Chondrocyte (in vitro differentiated cells): ENCODE measurements around the gene CD52. TPM values are rescaled to one million over a fixed set of nuclear protein-coding genes. Genes with fewer than 3 reads are reported as not detected.
"Not testable (repeated sequence)": the region's sequence is repeated elsewhere in the genome, so short reads cannot be mapped to it uniquely, and the experiment has no call there.

Experiments
- DNase-seq: peaks from one replicate; pipeline ENCODE4 v3.0.0; 2021; ENCODE audit warnings: mixed read lengths, low spot score
- H3K27ac Mint-ChIP-seq: one replicate; pipeline ENCODE4 v1.8.0; 2021; ENCODE audit warnings: mild to moderate bottlenecking, moderate library complexity, mixed read lengths; ENCODE audit not compliant: unreplicated experiment
- H3K27me3 Mint-ChIP-seq: 2 replicates; pipeline ENCODE4 v1.8.0; 2021; ENCODE audit warnings: low read depth, mixed read lengths
- H3K36me3 Mint-ChIP-seq: 2 replicates; pipeline ENCODE4 v1.8.0; 2021; ENCODE audit warnings: low read depth, mixed read lengths
- H3K4me1 Mint-ChIP-seq: 2 replicates; pipeline ENCODE4 v1.8.0; 2021; ENCODE audit warnings: low read depth, mild to moderate bottlenecking, mixed read lengths
- H3K4me3 Mint-ChIP-seq: one replicate; pipeline ENCODE4 v1.8.0; 2021; ENCODE audit warnings: mild to moderate bottlenecking, moderate library complexity, mixed read lengths; ENCODE audit not compliant: unreplicated experiment
- H3K9me3 Mint-ChIP-seq: 2 replicates; pipeline ENCODE4 v1.8.0; 2021; ENCODE audit warnings: low read depth, mixed read lengths
- CTCF ChIP-seq: fragments of 200-600 bp; sonication (generic); IDR thresholded peaks from 2 replicates; pipeline ENCODE4 v1.5.0; 2021; ENCODE audit warnings: antibody characterized with exemption, mild to moderate bottlenecking, moderate library complexity
- total RNA-seq: library from RNA; stranded (reverse); gene quantifications from 3 replicates; pipeline ENCODE4 v1.2.1, GENCODE V29; 2021

The CD52 gene
- total RNA-seq, 1 donor from 2014 or later = not detected

- peaks cover 17% of the 10 kb centered on the region for H3K4me1 Mint-ChIP-seq
- no peaks in the 10 kb centered on the region for H3K9me3 Mint-ChIP-seq
- no peak overlapping the region for H3K27ac Mint-ChIP-seq
- H3K4me3 Mint-ChIP-seq = no peak overlapping the region
- no peak for TF ChIP-seq CTCF
- H3K27me3 Mint-ChIP-seq = no peaks in the 10 kb centered on the region
- no peak for DNase-seq
- H3K36me3 Mint-ChIP-seq = peaks cover 2% of the 10 kb centered on the region
Observed at GRCh38 chr1:26289158-26290059, 28.3 kb upstream of the CD52 start.

- H3K9me3 Mint-ChIP-seq = no peaks in the 10 kb centered on the region
- H3K4me1 Mint-ChIP-seq = peaks cover 9% of the 10 kb centered on the region
- H3K27me3 Mint-ChIP-seq = no peaks in the 10 kb centered on the region
- no peak overlapping the region for H3K4me3 Mint-ChIP-seq
- TF ChIP-seq CTCF = no peak
- H3K27ac Mint-ChIP-seq = no peak overlapping the region
- DNase-seq = no peak
- no peaks in the 10 kb centered on the region for H3K36me3 Mint-ChIP-seq
Observed at GRCh38 chr1:26290122-26290881, 27.5 kb upstream of the CD52 start.

GRCh38 chr1:26290882-26291261 lies 26.9 kb upstream of the CD52 start:
- no peak for TF ChIP-seq CTCF
- Mint-ChIP-seq H3K27me3 (no peaks in the 10 kb centered on the region), H3K9me3 (no peaks in the 10 kb centered on the region), H3K4me3 (no peak overlapping the region), H3K4me1 (peaks cover 9% of the 10 kb centered on the region), H3K27ac (no peak overlapping the region), H3K36me3 (no peaks in the 10 kb centered on the region)
- DNase-seq = no peak

- TF ChIP-seq CTCF = no peak
- Mint-ChIP-seq H3K27ac (no peak overlapping the region), H3K36me3 (no peaks in the 10 kb centered on the region), H3K9me3 (no peaks in the 10 kb centered on the region), H3K27me3 (no peaks in the 10 kb centered on the region), H3K4me3 (no peak overlapping the region), H3K4me1 (peaks cover 9% of the 10 kb centered on the region)
- no peak for DNase-seq
Observed at GRCh38 chr1:26291433-26291832, 26.3 kb upstream of the CD52 start.

GRCh38 chr1:26291939-26292338 lies 25.8 kb upstream of the CD52 start:
- no peak for DNase-seq
- Mint-ChIP-seq H3K9me3 (no peaks in the 10 kb centered on the region), H3K4me3 (no peak overlapping the region), H3K4me1 (peaks cover 7% of the 10 kb centered on the region), H3K27ac (no peak overlapping the region), H3K36me3 (no peaks in the 10 kb centered on the region), H3K27me3 (no peaks in the 10 kb centered on the region)
- TF ChIP-seq CTCF = no peak

GRCh38 chr1:26292735-26293134 lies 25.0 kb upstream of the CD52 start:
- not testable (repeated sequence) for H3K4me1 Mint-ChIP-seq, H3K27ac Mint-ChIP-seq, H3K27me3 Mint-ChIP-seq, H3K4me3 Mint-ChIP-seq, DNase-seq, H3K36me3 Mint-ChIP-seq, H3K9me3 Mint-ChIP-seq
